SU-DHL-6 (cell line): ENCODE measurements around the gene HELZ.

Experiments used
- H2AFZ ChIP-seq: fragments of 200-600 bp; sonication (generic); 2 replicates; pipeline ENCODE4 v1.6.1; 2014; ENCODE audit warnings: low read depth, mild to moderate bottlenecking, moderate library complexity, mixed read lengths, antibody characterized with exemption, low read length; ENCODE audit not compliant: severe bottlenecking
- H3F3A ChIP-seq: fragments of 200-600 bp; shearing (Covaris generic); 2 replicates; pipeline ENCODE4 v1.6.0; 2016; ENCODE audit warnings: antibody characterized with exemption, mild to moderate bottlenecking; ENCODE audit not compliant: insufficient read depth
- H3K27ac ChIP-seq: fragments of 200-600 bp; sonication (generic); 2 replicates; pipeline ENCODE4 v1.5.1; 2016; ENCODE audit warnings: low read depth, mild to moderate bottlenecking, low read length, moderate library complexity, mixed read lengths
- H3K27me3 ChIP-seq: fragments of 200-600 bp; sonication (generic), shearing (Covaris generic); 2 replicates; pipeline ENCODE4 v1.6.0; 2014; ENCODE audit warnings: mild to moderate bottlenecking, low read length
- H3K36me3 ChIP-seq: fragments of 200-600 bp; sonication (generic); 2 replicates; pipeline ENCODE4 v1.6.1; 2014; ENCODE audit warnings: mild to moderate bottlenecking, low read length, mixed read lengths
- H3K4me2 ChIP-seq: fragments of 300-600, 200-600 bp; shearing (Covaris generic), sonication (generic); 2 replicates; pipeline ENCODE4 v1.6.0; 2014; ENCODE audit warnings: low read length, low read depth, mild to moderate bottlenecking; ENCODE audit not compliant: poor library complexity, severe bottlenecking
- H3K4me3 ChIP-seq: fragments of 200-600 bp; sonication (generic); 2 replicates; pipeline ENCODE4 v1.5.1; 2014; ENCODE audit warnings: antibody characterized with exemption, low read length, mild to moderate bottlenecking, mixed read lengths; ENCODE audit not compliant: insufficient read depth, poor library complexity, severe bottlenecking
- H3K79me2 ChIP-seq: fragments of 200-600 bp; sonication (generic); 2 replicates; pipeline ENCODE4 v1.6.1; 2014; ENCODE audit warnings: mild to moderate bottlenecking, low read length, moderate library complexity; ENCODE audit not compliant: insufficient read depth
- H3K9ac ChIP-seq: fragments of 200-600 bp; sonication (generic); 2 replicates; pipeline ENCODE4 v1.7.0; 2014; ENCODE audit warnings: mild to moderate bottlenecking, low read length
- H3K9me2 ChIP-seq: fragments of 200-600 bp; sonication (generic); replicated peaks from 2 replicates; pipeline ENCODE4 v1.6.1; 2014; ENCODE audit warnings: low read length; ENCODE audit not compliant: insufficient read depth
- H3K9me3 ChIP-seq: fragments of 200-600 bp; sonication (generic); 2 replicates; pipeline ENCODE4 v1.6.1; 2014; ENCODE audit warnings: low read length, mixed read lengths; ENCODE audit not compliant: insufficient read depth
- H4K20me1 ChIP-seq: fragments of 200-600 bp; sonication (generic); 2 replicates; pipeline ENCODE4 v1.6.1; 2014; ENCODE audit warnings: low read depth, mild to moderate bottlenecking, antibody characterized with exemption, low read length, moderate library complexity, mixed read lengths
- EZH2phosphoT487 ChIP-seq: fragments of 200-600 bp; sonication (generic), shearing (Covaris generic); conservative IDR thresholded peaks from 2 replicates; pipeline ENCODE4 v1.6.1; 2018; ENCODE audit warnings: mild to moderate bottlenecking, antibody characterized with exemption, low read length, moderate library complexity, mixed read lengths
- TF ChIP-seq, protein P1 (sequence below): fragments of 200-600 bp; sonication (generic); IDR thresholded peaks from one replicate; pipeline ENCODE4 v1.5.1; 2017; ENCODE audit warnings: antibody characterized with exemption, mild to moderate bottlenecking, low read length, moderate library complexity; ENCODE audit not compliant: insufficient read depth, poor library complexity, severe bottlenecking

The HELZ gene

DNA sequence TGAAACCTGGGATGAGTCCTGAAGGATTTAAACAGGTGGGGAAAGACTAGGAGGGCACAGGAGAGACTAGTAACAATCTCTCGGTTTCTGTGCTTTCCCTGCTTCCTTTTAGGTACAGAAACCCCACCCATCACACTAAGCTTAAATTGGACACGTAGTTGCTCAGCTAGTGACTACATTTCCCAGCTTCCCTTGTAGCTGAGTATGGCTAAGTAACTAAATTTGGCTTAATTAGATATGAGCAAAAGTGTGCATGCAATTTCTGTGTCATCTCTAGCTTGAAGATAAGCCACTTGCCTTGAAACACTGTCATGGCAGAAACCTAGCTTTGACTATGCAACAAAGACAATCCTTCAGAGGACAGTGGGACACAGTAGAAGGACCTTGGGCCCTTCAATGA is 164.2 kb downstream of the HELZ start:
- Histone ChIP-seq H3K79me2 (no peaks in the 10 kb centered on the region), H3K27ac (no peak overlapping the region), H4K20me1 (no peaks in the 10 kb centered on the region; the same call in 1 of the 2 replicates), H3F3A (no peaks in the 10 kb centered on the region), H3K4me2 (no peak overlapping the region), H3K9me3 (no peaks in the 10 kb centered on the region), H3K4me3 (no peak overlapping the region), H2AFZ (no peak overlapping the region), H3K36me3 (peaks cover 8% of the 10 kb centered on the region), H3K9me2 (no peaks in the 10 kb centered on the region), H3K9ac (no peak overlapping the region), H3K27me3 (no peaks in the 10 kb centered on the region)
- no peak for TF ChIP-seq EZH2phosphoT487
- TF ChIP-seq, protein P1, sequence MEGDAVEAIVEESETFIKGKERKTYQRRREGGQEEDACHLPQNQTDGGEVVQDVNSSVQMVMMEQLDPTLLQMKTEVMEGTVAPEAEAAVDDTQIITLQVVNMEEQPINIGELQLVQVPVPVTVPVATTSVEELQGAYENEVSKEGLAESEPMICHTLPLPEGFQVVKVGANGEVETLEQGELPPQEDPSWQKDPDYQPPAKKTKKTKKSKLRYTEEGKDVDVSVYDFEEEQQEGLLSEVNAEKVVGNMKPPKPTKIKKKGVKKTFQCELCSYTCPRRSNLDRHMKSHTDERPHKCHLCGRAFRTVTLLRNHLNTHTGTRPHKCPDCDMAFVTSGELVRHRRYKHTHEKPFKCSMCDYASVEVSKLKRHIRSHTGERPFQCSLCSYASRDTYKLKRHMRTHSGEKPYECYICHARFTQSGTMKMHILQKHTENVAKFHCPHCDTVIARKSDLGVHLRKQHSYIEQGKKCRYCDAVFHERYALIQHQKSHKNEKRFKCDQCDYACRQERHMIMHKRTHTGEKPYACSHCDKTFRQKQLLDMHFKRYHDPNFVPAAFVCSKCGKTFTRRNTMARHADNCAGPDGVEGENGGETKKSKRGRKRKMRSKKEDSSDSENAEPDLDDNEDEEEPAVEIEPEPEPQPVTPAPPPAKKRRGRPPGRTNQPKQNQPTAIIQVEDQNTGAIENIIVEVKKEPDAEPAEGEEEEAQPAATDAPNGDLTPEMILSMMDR = no peak

DNA sequence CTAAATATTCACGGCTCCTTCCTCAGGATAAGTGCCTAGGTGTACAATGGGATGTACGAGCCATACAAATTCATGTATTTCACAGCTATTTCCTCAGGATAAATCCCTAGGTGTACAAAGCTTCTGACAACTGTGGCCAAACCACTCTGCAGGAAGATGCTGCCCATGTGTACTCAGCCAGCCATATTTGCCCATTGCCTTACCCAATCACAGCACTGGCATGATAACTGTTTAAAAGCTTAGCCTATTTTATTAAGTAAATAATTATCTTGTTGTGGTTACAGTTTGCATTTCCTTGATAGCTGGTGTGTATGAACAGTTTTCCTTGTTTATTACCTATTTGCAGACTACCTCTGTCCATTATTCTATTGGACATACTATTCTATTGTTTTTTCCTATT is 165.5 kb downstream of the HELZ start:
- Histone ChIP-seq H2AFZ (no peak overlapping the region), H3K9me2 (no peaks in the 10 kb centered on the region), H3F3A (no peaks in the 10 kb centered on the region), H4K20me1 (no peaks in the 10 kb centered on the region; the same call in 1 of the 2 replicates), H3K9ac (no peak overlapping the region), H3K27ac (no peak overlapping the region), H3K4me3 (no peak overlapping the region), H3K9me3 (no peaks in the 10 kb centered on the region), H3K36me3 (peaks cover 4% of the 10 kb centered on the region; the same call in 1 of the 2 replicates), H3K4me2 (no peak overlapping the region), H3K27me3 (no peaks in the 10 kb centered on the region), H3K79me2 (no peaks in the 10 kb centered on the region)
- TF ChIP-seq, protein P1 = no peak
- TF ChIP-seq EZH2phosphoT487 = no peak

DNA sequence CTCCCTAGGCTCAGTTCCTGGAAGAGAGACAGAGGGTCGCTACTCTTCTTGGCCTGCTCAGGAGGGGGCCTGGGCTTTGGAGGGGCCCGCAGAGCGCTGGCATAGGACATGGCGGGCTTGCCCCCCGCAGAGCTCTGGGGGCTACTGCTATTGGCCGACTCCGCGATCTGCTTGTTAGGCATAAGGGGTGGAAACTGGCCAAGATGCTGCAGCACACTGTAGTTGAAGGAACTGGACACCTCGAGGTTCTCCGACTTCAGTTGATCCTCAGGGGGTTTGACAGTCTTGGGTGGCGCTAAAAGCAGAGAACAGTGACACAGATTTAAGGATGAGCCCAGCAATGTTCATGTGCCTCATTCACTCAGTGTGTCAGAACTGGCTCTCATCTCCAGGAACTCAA is 166.7 kb downstream of the HELZ start:
- TF ChIP-seq EZH2phosphoT487 = no peak
- TF ChIP-seq, protein P1 = no peak
- no peaks in the 10 kb centered on the region for H3K9me2 ChIP-seq
- H3K4me3 ChIP-seq = no peak overlapping the region
- H3K27ac ChIP-seq = no peak overlapping the region
- no peaks in the 10 kb centered on the region for H3F3A ChIP-seq
- H3K4me2 ChIP-seq = no peak overlapping the region
- H2AFZ ChIP-seq = no peak overlapping the region
- peaks cover 4% of the 10 kb centered on the region; the same call in 1 of the 2 replicates for H3K36me3 ChIP-seq
- no peaks in the 10 kb centered on the region for H3K79me2 ChIP-seq
- no peaks in the 10 kb centered on the region for H3K27me3 ChIP-seq
- H3K9ac ChIP-seq = no peak overlapping the region
- no peaks in the 10 kb centered on the region for H3K9me3 ChIP-seq
- no peaks in the 10 kb centered on the region; the same call in 1 of the 2 replicates for H4K20me1 ChIP-seq
